SIG-M5 (cell line): ENCODE results near the gene ATP7B.
"Not testable (repeated sequence)": the region's sequence is repeated elsewhere in the genome, so short reads cannot be mapped to it uniquely, and the experiment has no call there.

ENCODE experiments used
- DNase-seq: peaks from one replicate; lab custom pipeline; 2025; lab: John Stamatoyannopoulos, UW

Gene ATP7B

DNA sequence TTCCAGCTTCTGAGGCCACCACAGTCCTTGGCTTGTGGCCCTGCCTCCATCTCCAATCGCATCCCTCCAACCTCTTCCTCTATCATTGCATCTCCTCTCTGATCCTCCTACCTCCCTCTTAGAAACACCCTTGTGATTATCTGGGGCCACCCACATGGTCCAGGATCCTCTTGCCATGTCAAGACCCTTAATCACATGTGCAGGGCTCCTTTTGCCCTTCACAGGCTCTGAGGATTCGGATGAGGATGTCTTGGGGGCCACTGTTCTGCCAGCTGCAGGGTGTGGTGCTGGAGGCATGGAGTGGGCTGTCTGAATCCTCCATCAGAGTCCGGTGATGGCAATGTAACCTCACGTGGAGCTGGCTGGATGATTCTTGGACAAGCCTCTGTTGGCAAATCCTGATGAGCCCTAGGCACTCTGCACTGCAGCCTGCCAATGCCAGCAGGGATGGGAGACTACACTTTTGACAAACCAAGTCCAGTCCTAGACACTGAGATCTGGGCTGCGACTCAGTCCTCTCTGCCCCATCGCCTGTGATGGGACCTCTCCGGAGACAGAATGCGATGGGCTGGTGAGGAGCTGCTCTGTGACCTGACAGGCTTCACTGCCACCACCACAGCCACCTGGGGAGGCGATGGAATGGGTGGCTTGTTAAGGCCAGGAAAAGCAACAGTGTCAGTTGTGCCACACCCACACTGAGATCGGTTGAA, 88.3 kb downstream of the ATP7B start:
- no peak for DNase-seq

GRCh38 chr13:51921790-51922740, 89.2 kb downstream of the ATP7B start:
- DNase-seq: no peak

GRCh38 chr13:51920786-51921185, 90.5 kb downstream of the ATP7B start:
- DNase-seq: no peak

- no peak for DNase-seq
Observed at GRCh38 chr13:51920267-51920666, 91.0 kb downstream of the ATP7B start.

DNA sequence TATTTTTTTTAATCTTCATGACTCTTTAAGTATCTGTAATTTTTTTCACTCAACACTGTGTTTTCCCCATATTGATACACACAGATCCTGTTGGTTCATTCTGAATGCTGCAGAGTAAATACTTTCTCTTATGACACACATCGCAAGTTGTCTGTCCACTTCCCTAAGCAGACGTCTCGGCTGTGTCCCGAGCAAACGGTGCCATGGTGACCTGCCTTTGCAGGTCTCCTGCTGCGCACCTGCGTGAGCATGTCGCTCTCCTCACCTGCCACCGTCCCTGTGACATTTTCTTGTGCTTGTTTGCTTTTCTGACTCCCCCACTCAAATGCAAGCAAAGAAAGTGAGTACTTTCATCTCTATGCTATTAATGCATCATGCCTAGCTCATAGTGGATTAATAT, 91.7 kb downstream of the ATP7B start:
- DNase-seq: no peak

GRCh38 chr13:51916962-51917361, 94.3 kb downstream of the ATP7B start:
- DNase-seq: no peak

- no peak for DNase-seq
Observed at GRCh38 chr13:51916051-51916818, 95.0 kb downstream of the ATP7B start.

DNA sequence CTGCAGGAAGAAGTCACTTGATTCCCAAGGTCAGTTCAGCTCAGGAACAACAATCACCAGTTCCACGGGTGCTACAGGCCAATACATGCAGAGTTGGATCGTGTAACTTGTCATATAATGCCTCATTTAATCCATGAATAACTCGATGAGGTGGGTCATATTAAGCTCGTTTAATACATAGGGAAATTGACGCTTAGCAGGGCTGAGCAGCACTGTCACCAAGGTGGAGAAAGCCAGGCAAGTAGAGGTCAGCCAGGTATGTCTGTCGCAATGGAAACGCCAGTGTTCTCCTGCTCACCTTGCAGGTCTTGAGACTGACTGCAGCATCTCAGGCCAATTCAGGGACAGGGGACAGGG, 97.1 kb downstream of the ATP7B start:
- DNase-seq: no peak

DNA sequence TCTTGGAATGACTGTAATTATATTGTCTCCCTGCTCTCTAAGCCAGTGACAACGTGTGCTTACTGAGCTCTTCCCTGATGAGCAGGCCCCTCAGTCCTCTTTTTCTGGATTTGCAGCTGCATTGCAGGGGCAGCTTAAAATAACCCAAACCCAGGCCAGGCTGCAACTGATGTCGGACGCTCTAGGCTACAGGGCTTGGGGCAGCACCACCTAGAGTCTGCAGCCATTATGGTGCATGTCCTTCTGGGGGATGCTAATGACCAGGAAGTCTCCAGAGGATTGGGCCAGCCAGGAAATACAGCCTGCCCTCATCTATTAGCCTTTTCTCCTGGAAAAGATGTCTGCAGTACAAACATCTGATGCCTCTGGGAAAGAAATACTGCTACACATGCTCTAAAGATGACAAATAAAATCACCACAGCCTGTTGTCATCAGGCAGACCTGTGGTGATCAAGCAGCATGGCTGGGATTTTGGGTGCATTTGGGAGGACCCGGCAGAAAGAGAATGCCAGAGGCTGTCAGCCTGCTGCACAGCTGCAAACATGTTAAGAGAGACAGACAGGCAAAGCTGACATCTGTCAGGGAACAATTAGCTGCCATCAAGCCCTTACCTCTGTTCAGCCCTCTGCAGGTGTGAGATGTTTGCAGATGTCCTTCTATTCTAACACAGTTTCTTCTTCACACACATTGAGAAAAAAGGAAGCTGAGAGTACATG, 97.7 kb downstream of the ATP7B start:
- DNase-seq: no peak

DNA sequence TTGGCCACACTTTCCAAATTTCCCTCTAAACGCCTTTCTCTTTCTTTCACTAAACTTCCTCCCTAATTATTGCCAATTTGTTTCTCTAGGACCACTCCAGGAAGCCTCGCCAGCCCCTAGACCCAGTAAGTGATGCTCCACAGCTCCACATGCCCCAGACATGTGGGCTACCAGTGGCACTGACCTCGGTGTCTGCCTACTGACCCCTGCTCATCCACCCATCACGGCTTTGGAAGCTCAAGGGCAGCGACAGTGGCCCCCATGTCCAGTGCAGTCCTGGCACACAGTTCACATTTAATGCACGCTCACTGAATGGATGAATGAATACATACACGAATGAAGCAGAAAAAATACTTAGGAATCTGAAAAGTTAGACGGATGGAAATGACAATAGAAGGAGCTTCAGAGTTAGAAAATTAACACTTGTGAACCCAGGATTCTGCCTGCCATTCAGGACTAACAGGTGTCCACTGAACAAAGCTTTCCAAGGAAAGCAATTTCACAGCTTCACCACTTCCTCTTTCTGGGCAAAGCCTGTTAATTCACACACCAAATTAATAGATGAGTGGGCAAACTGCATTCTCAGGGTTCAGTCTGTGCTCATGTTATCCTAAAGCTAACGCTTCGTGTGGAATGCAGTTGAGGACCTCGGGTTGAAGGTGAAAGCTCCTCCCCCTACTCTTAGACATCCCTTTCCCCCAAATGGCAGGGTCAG, 98.6 kb downstream of the ATP7B start:
- DNase-seq: no peak

GRCh38 chr13:51912091-51912490, 99.2 kb downstream of the ATP7B start:
- no peak for DNase-seq

GRCh38 chr13:51910508-51910907, 100.7 kb downstream of the ATP7B start:
- DNase-seq: no peak

DNA sequence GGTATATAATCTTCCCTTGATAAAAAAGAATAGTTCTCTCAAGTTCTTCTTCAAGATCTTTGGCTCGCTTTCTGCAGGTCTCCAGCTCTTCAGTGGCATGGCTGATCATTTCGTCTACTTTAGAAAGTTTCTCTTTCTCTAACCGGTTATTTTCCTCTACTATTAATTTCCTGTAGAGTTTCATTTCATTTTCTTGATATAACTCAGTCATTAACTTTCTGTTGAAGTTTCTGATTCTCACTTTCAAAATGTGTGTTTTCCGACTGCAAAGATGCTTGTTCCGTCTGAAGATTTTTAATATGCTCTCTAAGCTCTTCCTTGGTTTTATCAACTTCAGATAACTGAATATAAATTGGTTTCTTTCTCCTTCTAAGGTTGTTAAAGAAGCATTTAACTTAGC, 102.0 kb downstream of the ATP7B start:
- DNase-seq: not testable (repeated sequence)

- no peak for DNase-seq
Observed at GRCh38 chr13:51907040-51907732, 104.1 kb downstream of the ATP7B start.

DNA sequence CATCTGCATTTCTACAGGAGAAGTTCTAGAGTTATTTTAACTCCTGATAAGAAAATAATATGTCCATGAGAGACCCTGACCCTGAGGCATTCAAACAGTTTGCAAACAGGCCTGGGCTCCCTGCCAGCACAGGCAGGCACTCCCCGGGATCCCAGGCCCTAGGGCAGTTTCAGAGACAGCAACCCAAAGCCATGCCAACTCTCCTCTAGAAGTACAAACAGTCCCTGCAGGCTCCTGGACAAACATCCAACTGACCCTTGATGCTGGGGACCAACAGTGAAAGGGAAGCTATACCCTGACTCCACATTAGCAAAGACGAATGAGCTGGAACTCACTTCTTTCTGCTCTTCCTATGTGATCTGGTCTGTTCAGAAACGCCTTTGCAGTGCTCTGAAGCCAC, 104.7 kb downstream of the ATP7B start:
- DNase-seq: no peak

DNA sequence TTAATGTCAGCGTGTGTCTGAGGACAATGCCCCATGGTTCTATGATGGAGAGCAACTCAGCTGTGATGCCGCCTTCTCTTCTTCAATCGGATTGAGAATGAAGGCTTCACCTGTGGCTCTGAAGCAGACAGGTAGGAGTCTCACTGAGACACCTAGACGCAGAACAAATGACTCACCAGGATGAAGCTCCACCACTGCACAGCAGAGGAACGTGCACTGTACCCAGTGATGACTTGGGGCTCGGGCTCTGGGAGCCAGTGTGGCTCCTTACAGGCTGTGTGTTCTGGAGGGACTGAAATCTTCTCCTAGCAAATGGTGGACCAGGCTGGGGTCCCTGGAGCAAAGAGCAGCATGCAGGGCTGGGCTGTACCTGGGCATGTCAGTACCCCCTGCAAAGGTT, 105.5 kb downstream of the ATP7B start:
- DNase-seq: no peak

- DNase-seq: no peak
Observed at GRCh38 chr13:51902776-51903175, 108.5 kb downstream of the ATP7B start.

GRCh38 chr13:51900471-51900870, 110.8 kb downstream of the ATP7B start:
- DNase-seq: no peak

GRCh38 chr13:51895906-51896888, 115.1 kb downstream of the ATP7B start:
- no peak for DNase-seq
